NCI-H345 treated with DMSO at 0.1 percent for 48 hours (cell line): ENCODE measurements around the gene HOTAIR.

Experiments used
- DNase-seq: peaks from one replicate; lab custom pipeline; 2025; ENCODE audit not compliant: unreplicated experiment; lab: John Stamatoyannopoulos, UW

The HOTAIR gene

GRCh38 chr12:53988541-53989226 is 13.9 kb upstream of the HOTAIR start:
- no peak for DNase-seq

- DNase-seq: no peak
These were observed 13.1 kb upstream of the HOTAIR start for GRCh38 chr12:53987787-53988230.

- DNase-seq: no peak
These were observed 12.1 kb upstream of the HOTAIR start for GRCh38 chr12:53986686-53987483.

GRCh38 chr12:53985994-53986685 is 11.4 kb upstream of the HOTAIR start:
- DNase-seq: no peak

GRCh38 chr12:53985692-53985993 is 10.9 kb upstream of the HOTAIR start:
- no peak for DNase-seq

GRCh38 chr12:53984901-53985691 is 10.3 kb upstream of the HOTAIR start, which contains the start of gene HOXC10:
Gene HOXC10, plus strand, starts transcription at chr12:53985146. Its CDS starts 114 bp downstream, at chr12:53985260.
- no peak for DNase-seq

- DNase-seq: no peak
These were observed 9.3 kb upstream of the HOTAIR start for GRCh38 chr12:53983950-53984572.

GRCh38 chr12:53983568-53983949 is 8.8 kb upstream of the HOTAIR start:
- DNase-seq: no peak

GRCh38 chr12:53982648-53983567 is 8.2 kb upstream of the HOTAIR start:
- no peak for DNase-seq

GRCh38 chr12:53981634-53982565 is 7.1 kb upstream of the HOTAIR start:
- DNase-seq: no peak

GRCh38 chr12:53980802-53981496 is 6.2 kb upstream of the HOTAIR start:
- no peak for DNase-seq

GRCh38 chr12:53980104-53980801 is 5.5 kb upstream of the HOTAIR start:
- DNase-seq: no peak

- no peak for DNase-seq
These were observed 4.0 kb upstream of the HOTAIR start for GRCh38 chr12:53978477-53979356.

GRCh38 chr12:53977596-53978445 is 3.1 kb upstream of the HOTAIR start:
- DNase-seq: no peak

- DNase-seq: no peak
These were observed 2.3 kb upstream of the HOTAIR start for GRCh38 chr12:53976823-53977595.
